K562 (cell line): Measurements from ENCODE around the gene PPHLN1. TPM values are rescaled to one million over a fixed set of nuclear protein-coding genes. Genes with fewer than 3 reads are reported as not detected.

Source experiments
- CCNT2 ChIP-seq: IDR thresholded peaks from 2 replicates; pipeline ENCODE4 v1.6.1; 2011; ENCODE audit warnings: borderline replicate concordance, low read depth, mild to moderate bottlenecking, moderate library complexity, mixed read lengths, low read length; ENCODE audit not compliant: insufficient read length; ENCODE audit errors: extremely low read depth
- CHD1 ChIP-seq: fragments of 200-600 bp; sonication (generic); IDR thresholded peaks from one replicate; pipeline ENCODE4 v1.6.1; 2012; ENCODE audit warnings: mild to moderate bottlenecking, moderate library complexity, low read length, inconsistent platforms
- CREB1 ChIP-seq, 2 experiments: sonication (generic) in 1 of 2; formaldehyde crosslinking in 1 of 2; IDR thresholded peaks; 2 replicates each; pipeline versions ENCODE4 v1.6.1 to v1.8.0; 2012 to 2022; ENCODE audit warnings: inconsistent platforms in 1 of 2, mild to moderate bottlenecking in 1 of 2, missing genetic modification reagents in 1 of 2, moderate library complexity in 1 of 2
- CREM ChIP-seq: IDR thresholded peaks from 2 replicates; pipeline ENCODE4 v1.6.1; 2014; ENCODE audit warnings: antibody characterized with exemption, low read depth
- FOSL1 ChIP-seq: fragments of 200-800 bp; sonication (Bioruptor generic); conservative IDR thresholded peaks from 2 replicates; pipeline ENCODE4 v1.6.1; 2016; ENCODE audit warnings: missing genetic modification characterization, missing compliant biosample characterization
- FOXK1 ChIP-seq: sonication (generic); formaldehyde crosslinking; IDR thresholded peaks from 2 replicates; pipeline ENCODE4 v1.8.0; 2022; ENCODE audit warnings: missing genetic modification reagents, mild to moderate bottlenecking, borderline replicate concordance
- MCM5 ChIP-seq: fragments of 450-650 bp; IDR thresholded peaks from 2 replicates; pipeline ENCODE4 v1.6.1; 2016; ENCODE audit warnings: low read depth
- NCOR1 ChIP-seq: fragments of 450-650 bp; IDR thresholded peaks from 2 replicates; pipeline ENCODE4 v1.6.1; 2016; ENCODE audit warnings: mild to moderate bottlenecking, moderate library complexity
- NFATC3 ChIP-seq: fragments of 450-650 bp; IDR thresholded peaks from 2 replicates; pipeline ENCODE4 v1.6.1; 2017; ENCODE audit warnings: mild to moderate bottlenecking
- NFRKB ChIP-seq: fragments of 450-650 bp; IDR thresholded peaks from 2 replicates; pipeline ENCODE4 v1.6.1; 2016; ENCODE audit warnings: low read depth
- RBBP5 ChIP-seq: fragments of 200-600 bp; sonication (generic); IDR thresholded peaks from 2 replicates; pipeline ENCODE4 v1.6.1; 2012; ENCODE audit warnings: borderline replicate concordance, mild to moderate bottlenecking, low read length, control low read depth, inconsistent platforms; ENCODE audit not compliant: insufficient read depth, poor library complexity, severe bottlenecking
- STAT5A ChIP-seq: IDR thresholded peaks from 2 replicates; pipeline ENCODE4 v1.6.1; 2012; ENCODE audit warnings: low read length, inconsistent platforms, borderline replicate concordance
- ZBTB7A ChIP-seq: IDR thresholded peaks from 2 replicates; pipeline ENCODE4 v1.6.1; 2011; ENCODE audit warnings: low read depth, mild to moderate bottlenecking, low read length, moderate library complexity, borderline replicate concordance; ENCODE audit not compliant: control insufficient read depth
- ZC3H4 ChIP-seq: sonication (generic); formaldehyde crosslinking; IDR thresholded peaks from 2 replicates; pipeline ENCODE4 v1.9.0; 2021; ENCODE audit warnings: missing genetic modification reagents, borderline replicate concordance
- polyA plus RNA-seq, 8 experiments: library from polyadenylated mRNA; depleted of rRNA in 4 of 8; stranded (reverse) in 5 of 8; unstranded in 3 of 8; fragments of >200 nt; fragmentation: Nextera tagmentation in 2 of 8; fragmentation: Illumina TruSeq in 1 of 8; extraction: Ambion mirVana in 2 of 8; extraction: Trizol in 1 of 8; gene quantifications; 2 replicates each; pipeline versions ENCODE4 v1.2.1 to v1.2.3, GENCODE V29; 2011 to 2014; ENCODE audit warnings: inconsistent platforms in 1 of 8, missing spikeins in 1 of 8
- total RNA-seq, 7 experiments: library from RNA; depleted of rRNA in 6 of 7; stranded (reverse); fragments of >200 nt in 6 of 7; fragmentation: Illumina TruSeq in 2 of 7; extraction: Trizol in 2 of 7; gene quantifications; 2 replicates each; pipeline versions ENCODE4 v1.2.1 to v1.2.3, GENCODE V29; 2011 to 2021; ENCODE audit warnings: low replicate concordance in 1 of 7
- TF ChIP-seq, protein P1 (sequence below): fragments of 200-800 bp; sonication (Bioruptor generic); IDR thresholded peaks from 2 replicates; pipeline ENCODE4 v1.6.1; 2016; ENCODE audit warnings: missing genetic modification characterization, missing compliant biosample characterization
- TF ChIP-seq, protein P2 (sequence below): IDR thresholded peaks from 2 replicates; pipeline ENCODE4 v1.6.1; 2011; ENCODE audit warnings: borderline replicate concordance, low read depth, mild to moderate bottlenecking, moderate library complexity, low read length; ENCODE audit not compliant: insufficient read depth, poor library complexity, severe bottlenecking
- TF ChIP-seq, protein P3 (sequence below), 2 experiments: IDR thresholded peaks; 2 replicates each; pipeline ENCODE4 v1.6.1; 2012; ENCODE audit warnings: improper control_type of control experiment in 2 of 2, low read depth in 2 of 2, low read length in 2 of 2, borderline replicate concordance in 1 of 2
- TF ChIP-seq, protein P4 (sequence below): sonication (generic); formaldehyde crosslinking; IDR thresholded peaks from 2 replicates; pipeline ENCODE4 v1.9.0; 2022; ENCODE audit warnings: mild to moderate bottlenecking, missing genetic modification reagents

PPHLN1 gene
- total and polyA plus RNA-seq, 9 of the 15 experiments (the other 6 are each of a cell fraction or from before 2014, with no cell fraction given): 66.3 to 112 (median 93.6) TPM

DNA sequence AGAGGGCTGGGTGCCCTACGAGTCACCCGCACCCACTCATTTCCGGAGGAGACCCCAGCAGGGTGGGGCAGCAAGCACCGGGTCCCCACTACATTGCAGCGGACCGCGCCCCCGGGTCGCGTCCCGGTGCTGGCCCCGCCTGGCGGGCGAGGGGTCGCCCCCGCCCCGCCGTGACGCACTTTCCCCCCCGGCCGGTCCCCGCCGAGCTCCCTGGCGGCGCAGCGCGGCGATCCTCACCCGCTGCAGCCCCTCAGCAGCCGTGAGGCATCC lies 157.5 kb downstream of the PPHLN1 start (continued):
- TF ChIP-seq, protein P1, sequence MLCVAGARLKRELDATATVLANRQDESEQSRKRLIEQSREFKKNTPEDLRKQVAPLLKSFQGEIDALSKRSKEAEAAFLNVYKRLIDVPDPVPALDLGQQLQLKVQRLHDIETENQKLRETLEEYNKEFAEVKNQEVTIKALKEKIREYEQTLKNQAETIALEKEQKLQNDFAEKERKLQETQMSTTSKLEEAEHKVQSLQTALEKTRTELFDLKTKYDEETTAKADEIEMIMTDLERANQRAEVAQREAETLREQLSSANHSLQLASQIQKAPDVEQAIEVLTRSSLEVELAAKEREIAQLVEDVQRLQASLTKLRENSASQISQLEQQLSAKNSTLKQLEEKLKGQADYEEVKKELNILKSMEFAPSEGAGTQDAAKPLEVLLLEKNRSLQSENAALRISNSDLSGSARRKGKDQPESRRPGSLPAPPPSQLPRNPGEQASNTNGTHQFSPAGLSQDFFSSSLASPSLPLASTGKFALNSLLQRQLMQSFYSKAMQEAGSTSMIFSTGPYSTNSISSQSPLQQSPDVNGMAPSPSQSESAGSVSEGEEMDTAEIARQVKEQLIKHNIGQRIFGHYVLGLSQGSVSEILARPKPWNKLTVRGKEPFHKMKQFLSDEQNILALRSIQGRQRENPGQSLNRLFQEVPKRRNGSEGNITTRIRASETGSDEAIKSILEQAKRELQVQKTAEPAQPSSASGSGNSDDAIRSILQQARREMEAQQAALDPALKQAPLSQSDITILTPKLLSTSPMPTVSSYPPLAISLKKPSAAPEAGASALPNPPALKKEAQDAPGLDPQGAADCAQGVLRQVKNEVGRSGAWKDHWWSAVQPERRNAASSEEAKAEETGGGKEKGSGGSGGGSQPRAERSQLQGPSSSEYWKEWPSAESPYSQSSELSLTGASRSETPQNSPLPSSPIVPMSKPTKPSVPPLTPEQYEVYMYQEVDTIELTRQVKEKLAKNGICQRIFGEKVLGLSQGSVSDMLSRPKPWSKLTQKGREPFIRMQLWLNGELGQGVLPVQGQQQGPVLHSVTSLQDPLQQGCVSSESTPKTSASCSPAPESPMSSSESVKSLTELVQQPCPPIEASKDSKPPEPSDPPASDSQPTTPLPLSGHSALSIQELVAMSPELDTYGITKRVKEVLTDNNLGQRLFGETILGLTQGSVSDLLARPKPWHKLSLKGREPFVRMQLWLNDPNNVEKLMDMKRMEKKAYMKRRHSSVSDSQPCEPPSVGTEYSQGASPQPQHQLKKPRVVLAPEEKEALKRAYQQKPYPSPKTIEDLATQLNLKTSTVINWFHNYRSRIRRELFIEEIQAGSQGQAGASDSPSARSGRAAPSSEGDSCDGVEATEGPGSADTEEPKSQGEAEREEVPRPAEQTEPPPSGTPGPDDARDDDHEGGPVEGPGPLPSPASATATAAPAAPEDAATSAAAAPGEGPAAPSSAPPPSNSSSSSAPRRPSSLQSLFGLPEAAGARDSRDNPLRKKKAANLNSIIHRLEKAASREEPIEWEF (CRISPR knock-in tag): no peak
- TF ChIP-seq CCNT2 (no peak), FOXK1 (CRISPR knock-in tag) (no peak), CREM (peak; percentile 55), CHD1 (peak; percentile 6), FOSL1 (tag) (no peak), NFATC3 (no peak), RBBP5 (peak; percentile 16), NCOR1 (no peak), CREB1 (IDR thresholded peaks at IDR 0.05) (0 out of 2 replicates have a peak, but pooled peaks have one; percentile 37), CREB1 (CRISPR knock-in tag; IDR thresholded peaks at IDR 0.05) (no peak), ZBTB7A (peak; percentile 89; the same call in 1 of the 2 replicates), STAT5A (no peak), NFRKB (no peak), ZC3H4 (0 out of 2 replicates have a peak, but pooled peaks have one; percentile 4), MCM5 (no peak)
- TF ChIP-seq, protein P2, sequence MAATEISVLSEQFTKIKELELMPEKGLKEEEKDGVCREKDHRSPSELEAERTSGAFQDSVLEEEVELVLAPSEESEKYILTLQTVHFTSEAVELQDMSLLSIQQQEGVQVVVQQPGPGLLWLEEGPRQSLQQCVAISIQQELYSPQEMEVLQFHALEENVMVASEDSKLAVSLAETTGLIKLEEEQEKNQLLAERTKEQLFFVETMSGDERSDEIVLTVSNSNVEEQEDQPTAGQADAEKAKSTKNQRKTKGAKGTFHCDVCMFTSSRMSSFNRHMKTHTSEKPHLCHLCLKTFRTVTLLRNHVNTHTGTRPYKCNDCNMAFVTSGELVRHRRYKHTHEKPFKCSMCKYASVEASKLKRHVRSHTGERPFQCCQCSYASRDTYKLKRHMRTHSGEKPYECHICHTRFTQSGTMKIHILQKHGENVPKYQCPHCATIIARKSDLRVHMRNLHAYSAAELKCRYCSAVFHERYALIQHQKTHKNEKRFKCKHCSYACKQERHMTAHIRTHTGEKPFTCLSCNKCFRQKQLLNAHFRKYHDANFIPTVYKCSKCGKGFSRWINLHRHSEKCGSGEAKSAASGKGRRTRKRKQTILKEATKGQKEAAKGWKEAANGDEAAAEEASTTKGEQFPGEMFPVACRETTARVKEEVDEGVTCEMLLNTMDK: peak; percentile 10
- TF ChIP-seq, protein P3, sequence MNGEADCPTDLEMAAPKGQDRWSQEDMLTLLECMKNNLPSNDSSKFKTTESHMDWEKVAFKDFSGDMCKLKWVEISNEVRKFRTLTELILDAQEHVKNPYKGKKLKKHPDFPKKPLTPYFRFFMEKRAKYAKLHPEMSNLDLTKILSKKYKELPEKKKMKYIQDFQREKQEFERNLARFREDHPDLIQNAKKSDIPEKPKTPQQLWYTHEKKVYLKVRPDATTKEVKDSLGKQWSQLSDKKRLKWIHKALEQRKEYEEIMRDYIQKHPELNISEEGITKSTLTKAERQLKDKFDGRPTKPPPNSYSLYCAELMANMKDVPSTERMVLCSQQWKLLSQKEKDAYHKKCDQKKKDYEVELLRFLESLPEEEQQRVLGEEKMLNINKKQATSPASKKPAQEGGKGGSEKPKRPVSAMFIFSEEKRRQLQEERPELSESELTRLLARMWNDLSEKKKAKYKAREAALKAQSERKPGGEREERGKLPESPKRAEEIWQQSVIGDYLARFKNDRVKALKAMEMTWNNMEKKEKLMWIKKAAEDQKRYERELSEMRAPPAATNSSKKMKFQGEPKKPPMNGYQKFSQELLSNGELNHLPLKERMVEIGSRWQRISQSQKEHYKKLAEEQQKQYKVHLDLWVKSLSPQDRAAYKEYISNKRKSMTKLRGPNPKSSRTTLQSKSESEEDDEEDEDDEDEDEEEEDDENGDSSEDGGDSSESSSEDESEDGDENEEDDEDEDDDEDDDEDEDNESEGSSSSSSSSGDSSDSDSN (IDR thresholded peaks at IDR 0.05; ENCODE audit: borderline replicate concordance in 1 of 2, low read depth in 2 of 2, low read length in 2 of 2): peak in 1 of 2 experiments; percentile 4; a peak in 1 of 4 replicates
- TF ChIP-seq, protein P4, sequence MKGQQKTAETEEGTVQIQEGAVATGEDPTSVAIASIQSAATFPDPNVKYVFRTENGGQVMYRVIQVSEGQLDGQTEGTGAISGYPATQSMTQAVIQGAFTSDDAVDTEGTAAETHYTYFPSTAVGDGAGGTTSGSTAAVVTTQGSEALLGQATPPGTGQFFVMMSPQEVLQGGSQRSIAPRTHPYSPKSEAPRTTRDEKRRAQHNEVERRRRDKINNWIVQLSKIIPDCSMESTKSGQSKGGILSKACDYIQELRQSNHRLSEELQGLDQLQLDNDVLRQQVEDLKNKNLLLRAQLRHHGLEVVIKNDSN (CRISPR knock-in tag): no peak
